H9 (cell line): ENCODE results near the gene RMND5A. TPM values are rescaled to one million over a fixed set of nuclear protein-coding genes. Genes with fewer than 3 reads are reported as not detected.
A peak's percentile ranks its signal among the peaks of the same experiment; 100 is the strongest.

ENCODE experiments used
- DNase-seq: peaks from one replicate; pipeline ENCODE4 v3.0.0-alpha.2; 2017
- H2AFZ ChIP-seq: one replicate; pipeline ENCODE4 v1.6.1; 2013; ENCODE audit warnings: mild to moderate bottlenecking, low read length, control low read depth, moderate library complexity
- H2AK5ac ChIP-seq: 2 replicates; pipeline ENCODE4 v1.6.1; 2013; ENCODE audit warnings: low read length, control low read depth, mixed read lengths; ENCODE audit not compliant: insufficient read length
- H2BK120ac ChIP-seq: one replicate; pipeline ENCODE4 v1.6.1; 2013; ENCODE audit warnings: low read depth, mild to moderate bottlenecking, low read length, control low read depth, inconsistent platforms; ENCODE audit not compliant: poor library complexity, severe bottlenecking
- H2BK12ac ChIP-seq: 2 replicates; pipeline ENCODE4 v1.6.1; 2013; ENCODE audit warnings: low read length, control low read depth, mixed read lengths, low read depth; ENCODE audit not compliant: insufficient read length
- H2BK15ac ChIP-seq: 2 replicates; pipeline ENCODE4 v1.6.1; 2013; ENCODE audit warnings: low read depth, low read length, control low read depth
- H2BK20ac ChIP-seq: one replicate; pipeline ENCODE4 v1.6.1; 2013; ENCODE audit warnings: low read depth, mild to moderate bottlenecking, low read length, control low read depth, inconsistent platforms; ENCODE audit not compliant: poor library complexity, severe bottlenecking
- H2BK5ac ChIP-seq: 2 replicates; pipeline ENCODE4 v1.6.1; 2013; ENCODE audit warnings: low read length, control low read depth, mixed read lengths; ENCODE audit not compliant: insufficient read length
- H3K14ac ChIP-seq: 2 replicates; pipeline ENCODE4 v1.6.1; 2013; ENCODE audit warnings: low read length, control low read depth; ENCODE audit not compliant: insufficient read depth
- H3K18ac ChIP-seq: 2 replicates; pipeline ENCODE4 v1.6.1; 2013; ENCODE audit warnings: low read depth, mild to moderate bottlenecking, mixed read lengths, low read length, control low read depth; ENCODE audit not compliant: insufficient read length
- H3K23ac ChIP-seq: 2 replicates; pipeline ENCODE4 v1.6.1; 2013; ENCODE audit warnings: low read length, control low read depth, mixed read lengths, low read depth; ENCODE audit not compliant: insufficient read length
- H3K23me2 ChIP-seq: 2 replicates; pipeline ENCODE4 v1.6.1; 2013; ENCODE audit warnings: low read depth, mild to moderate bottlenecking, mixed read lengths, low read length, control low read depth; ENCODE audit not compliant: insufficient read length, poor library complexity, severe bottlenecking
- H3K27ac ChIP-seq: 2 replicates; pipeline ENCODE4 v1.5.1; 2013; ENCODE audit warnings: low read length, control low read depth, mixed read lengths, low read depth; ENCODE audit not compliant: insufficient read length
- H3K27me3 ChIP-seq: 2 replicates; pipeline ENCODE4 v1.6.1; 2013; ENCODE audit warnings: low read length, control low read depth, inconsistent platforms; ENCODE audit not compliant: insufficient read depth
- H3K4ac ChIP-seq: 2 replicates; pipeline ENCODE4 v1.6.1; 2013; ENCODE audit warnings: low read depth, mild to moderate bottlenecking, control low read depth, inconsistent platforms, low read length, moderate library complexity
- H3K4me1 ChIP-seq: 2 replicates; pipeline ENCODE4 v1.6.1; 2013; ENCODE audit warnings: low read length, control low read depth, inconsistent platforms; ENCODE audit not compliant: insufficient read depth
- H3K4me2 ChIP-seq: 2 replicates; pipeline ENCODE4 v1.6.1; 2013; ENCODE audit warnings: low read length, control low read depth, mixed read lengths; ENCODE audit not compliant: insufficient read length, insufficient read depth
- H3K56ac ChIP-seq: 2 replicates; pipeline ENCODE4 v1.6.1; 2013; ENCODE audit warnings: low read depth, mild to moderate bottlenecking, mixed read lengths, low read length, control low read depth; ENCODE audit not compliant: insufficient read length
- H3K79me1 ChIP-seq: 2 replicates; pipeline ENCODE4 v1.6.1; 2013; ENCODE audit warnings: low read depth, mild to moderate bottlenecking, moderate library complexity, low read length, control low read depth, inconsistent platforms; ENCODE audit not compliant: insufficient read depth, poor library complexity, severe bottlenecking
- H3K79me2 ChIP-seq: 2 replicates; pipeline ENCODE4 v1.6.1; 2013; ENCODE audit warnings: low read length, control low read depth, inconsistent platforms; ENCODE audit not compliant: insufficient read depth
- H3K9ac ChIP-seq: 2 replicates; pipeline ENCODE4 v1.6.1; 2013; ENCODE audit warnings: low read length, control low read depth, mixed read lengths; ENCODE audit not compliant: insufficient read length; ENCODE audit errors: extremely low read depth
- H3K9me3 ChIP-seq: one replicate; pipeline ENCODE4 v1.6.1; 2013; ENCODE audit warnings: low read depth, low read length, inconsistent platforms; ENCODE audit not compliant: control insufficient read depth
- H3T11ph ChIP-seq: one replicate; pipeline ENCODE4 v1.6.1; 2013; ENCODE audit warnings: mild to moderate bottlenecking, low read length, control low read depth, inconsistent platforms
- H4K20me1 ChIP-seq: one replicate; pipeline ENCODE4 v1.6.1; 2013; ENCODE audit not compliant: control insufficient read depth, insufficient read length, insufficient read depth
- H4K5ac ChIP-seq: 2 replicates; pipeline ENCODE4 v1.6.1; 2013; ENCODE audit warnings: low read depth, mild to moderate bottlenecking, mixed read lengths, low read length, control low read depth; ENCODE audit not compliant: insufficient read length
- H4K8ac ChIP-seq: replicated peaks from 2 replicates; pipeline ENCODE4 v1.6.1; 2013; ENCODE audit warnings: low read length, control low read depth, mixed read lengths, low read depth; ENCODE audit not compliant: insufficient read length
- H4K91ac ChIP-seq: 2 replicates; pipeline ENCODE4 v1.6.1; 2013; ENCODE audit warnings: low read depth, mild to moderate bottlenecking, moderate library complexity, mixed read lengths, low read length, control low read depth; ENCODE audit not compliant: insufficient read length
- H3K27ac Mint-ChIP-seq, 3 experiments: 2 replicates in 2 of 3; 3 replicates in 1 of 3; pipeline ENCODE4 v1.8.0; 2020 to 2021; ENCODE audit warnings: mixed read lengths in 3 of 3, mild to moderate bottlenecking in 1 of 3, moderate library complexity in 1 of 3
- H3K27me3 Mint-ChIP-seq: 2 replicates; pipeline ENCODE4 v1.8.0; 2021; ENCODE audit warnings: low read depth, mild to moderate bottlenecking, moderate library complexity, mixed read lengths
- H3K36me3 Mint-ChIP-seq, 3 experiments: 2 replicates in 2 of 3; 3 replicates in 1 of 3; pipeline ENCODE4 v1.8.0; 2020 to 2021; ENCODE audit warnings: low read depth in 3 of 3, mixed read lengths in 3 of 3; ENCODE audit not compliant: insufficient read depth in 1 of 3
- H3K4me1 Mint-ChIP-seq, 2 experiments: 2 replicates each; pipeline ENCODE4 v1.8.0; 2020; ENCODE audit warnings: mixed read lengths in 2 of 2
- H3K4me3 Mint-ChIP-seq, 2 experiments: 2 replicates in 1 of 2; 3 replicates in 1 of 2; pipeline ENCODE4 v1.8.0; 2020 to 2021; ENCODE audit warnings: mild to moderate bottlenecking in 2 of 2, mixed read lengths in 2 of 2, moderate library complexity in 1 of 2
- H3K9me3 Mint-ChIP-seq, 2 experiments: 2 replicates in 1 of 2; 3 replicates in 1 of 2; pipeline ENCODE4 v1.8.0; 2020; ENCODE audit warnings: mild to moderate bottlenecking in 2 of 2, mixed read lengths in 2 of 2, moderate library complexity in 1 of 2
- WGBS: extraction: QIAGEN DNeasy Blood & Tissue Kit; methylation state at CpG from one replicate; pipeline ENCODE4 v1.1.7; 2013; ENCODE audit warnings: missing lambda C conversion rate, low lambda C conversion rate, mixed read lengths; ENCODE audit not compliant: insufficient read length; ENCODE audit errors: extremely low coverage; 5-methylcytosine and 5-hydroxymethylcytosine counted together
- total RNA-seq: library from RNA; stranded (reverse); gene quantifications from 2 replicates; pipeline ENCODE4 v1.2.1, GENCODE V29; 2021
- TF ChIP-seq, protein P1 (sequence below): fragments of 200-600 bp; sonication (generic); conservative IDR thresholded peaks from 3 replicates; pipeline ENCODE4 v1.8.0; 2021; ENCODE audit warnings: antibody characterized with exemption, mild to moderate bottlenecking

RMND5A gene
- total RNA-seq, 1 experiment from 2014 or later = 48.8 TPM

DNA sequence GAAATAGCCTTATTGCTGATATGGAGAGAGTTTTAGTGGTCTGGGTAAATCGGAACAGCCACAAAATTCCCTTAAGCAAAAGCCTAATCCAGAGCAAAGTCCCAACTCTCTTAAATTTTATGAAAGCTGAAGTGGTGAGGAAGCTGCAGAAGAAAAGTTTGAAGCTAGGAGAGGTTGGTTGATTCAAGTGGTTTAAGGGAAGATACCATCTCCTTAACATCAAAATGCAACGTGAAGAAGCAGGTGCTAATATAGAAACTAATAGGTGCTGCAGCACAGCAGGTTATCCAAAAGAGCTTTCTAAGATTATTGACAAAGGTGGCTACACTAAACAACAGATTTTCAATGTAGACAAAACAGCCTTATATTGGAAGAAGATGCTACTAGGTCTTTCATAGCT is 98.9 kb downstream of the RMND5A start:
- Histone ChIP-seq H3K4ac (no peak overlapping the region), H2BK5ac (no peak overlapping the region), H4K5ac (no peak overlapping the region), H3K23ac (no peak overlapping the region), H2BK20ac (no peak overlapping the region), H4K20me1 (no peaks in the 10 kb centered on the region), H4K8ac (no peak overlapping the region), H3K9me3 (peaks cover 4% of the 10 kb centered on the region), H3K4me1 (no peaks in the 10 kb centered on the region), H2BK120ac (peak overlapping the region; percentile 9), H3K18ac (no peak overlapping the region), H2BK15ac (no peak overlapping the region), H3K27ac (no peak overlapping the region), H2AK5ac (no peak overlapping the region), H3T11ph (no peak overlapping the region), H3K27me3 (no peaks in the 10 kb centered on the region), H3K9ac (no peak overlapping the region), H3K79me1 (no peaks in the 10 kb centered on the region), H2AFZ (no peak overlapping the region), H3K23me2 (no peaks in the 10 kb centered on the region), H3K4me2 (no peak overlapping the region), H3K14ac (no peak overlapping the region), H2BK12ac (no peak overlapping the region), H4K91ac (no peak overlapping the region), H3K56ac (no peak overlapping the region), H3K79me2 (no peaks in the 10 kb centered on the region)
- no peak for DNase-seq
- Mint-ChIP-seq H3K36me3 (peaks cover 0 to 7% (median 2%) of the 10 kb centered on the region in 3 experiments; a peak in 3 of 7 replicates), H3K4me3 (no peak overlapping the region), H3K27me3 (peaks cover 16% of the 10 kb centered on the region), H3K9me3 (peaks cover 6% of the 10 kb centered on the region in 2 experiments; a peak in 4 of 5 replicates), H3K4me1 (peaks cover 0 to 2% of the 10 kb centered on the region in 2 experiments; a peak in 2 of 4 replicates), H3K27ac (no peak overlapping the region)
- no CpG with 5 or more reads among the region's 2 CpGs for WGBS
- TF ChIP-seq, protein P1, sequence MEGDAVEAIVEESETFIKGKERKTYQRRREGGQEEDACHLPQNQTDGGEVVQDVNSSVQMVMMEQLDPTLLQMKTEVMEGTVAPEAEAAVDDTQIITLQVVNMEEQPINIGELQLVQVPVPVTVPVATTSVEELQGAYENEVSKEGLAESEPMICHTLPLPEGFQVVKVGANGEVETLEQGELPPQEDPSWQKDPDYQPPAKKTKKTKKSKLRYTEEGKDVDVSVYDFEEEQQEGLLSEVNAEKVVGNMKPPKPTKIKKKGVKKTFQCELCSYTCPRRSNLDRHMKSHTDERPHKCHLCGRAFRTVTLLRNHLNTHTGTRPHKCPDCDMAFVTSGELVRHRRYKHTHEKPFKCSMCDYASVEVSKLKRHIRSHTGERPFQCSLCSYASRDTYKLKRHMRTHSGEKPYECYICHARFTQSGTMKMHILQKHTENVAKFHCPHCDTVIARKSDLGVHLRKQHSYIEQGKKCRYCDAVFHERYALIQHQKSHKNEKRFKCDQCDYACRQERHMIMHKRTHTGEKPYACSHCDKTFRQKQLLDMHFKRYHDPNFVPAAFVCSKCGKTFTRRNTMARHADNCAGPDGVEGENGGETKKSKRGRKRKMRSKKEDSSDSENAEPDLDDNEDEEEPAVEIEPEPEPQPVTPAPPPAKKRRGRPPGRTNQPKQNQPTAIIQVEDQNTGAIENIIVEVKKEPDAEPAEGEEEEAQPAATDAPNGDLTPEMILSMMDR = no peak
